Measurements from ENCODE around the gene C2orf80.
A peak's percentile ranks its signal among the peaks of the same experiment; 100 is the strongest.
"Not testable (repeated sequence)": the region's sequence is repeated elsewhere in the genome, so short reads cannot be mapped to it uniquely, and the experiment has no call there.

The C2orf80 gene

DNA sequence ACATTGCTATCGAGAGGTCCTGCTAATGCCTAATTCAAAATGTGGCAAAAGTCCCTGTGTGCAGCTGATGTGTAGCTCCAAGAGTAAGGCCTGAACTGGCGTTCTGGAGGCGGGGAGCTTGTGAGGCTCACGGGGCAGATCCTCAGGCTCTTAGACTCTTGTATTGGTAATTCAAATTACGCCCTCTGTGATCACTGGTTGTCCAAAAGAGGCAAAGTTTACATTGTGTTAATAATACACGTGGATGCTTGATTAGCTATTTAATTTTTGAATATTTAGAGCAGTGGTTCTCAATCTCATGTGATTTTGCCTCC is 14.0 kb downstream of the C2orf80 start:
- no peak for DNase-seq

DNA sequence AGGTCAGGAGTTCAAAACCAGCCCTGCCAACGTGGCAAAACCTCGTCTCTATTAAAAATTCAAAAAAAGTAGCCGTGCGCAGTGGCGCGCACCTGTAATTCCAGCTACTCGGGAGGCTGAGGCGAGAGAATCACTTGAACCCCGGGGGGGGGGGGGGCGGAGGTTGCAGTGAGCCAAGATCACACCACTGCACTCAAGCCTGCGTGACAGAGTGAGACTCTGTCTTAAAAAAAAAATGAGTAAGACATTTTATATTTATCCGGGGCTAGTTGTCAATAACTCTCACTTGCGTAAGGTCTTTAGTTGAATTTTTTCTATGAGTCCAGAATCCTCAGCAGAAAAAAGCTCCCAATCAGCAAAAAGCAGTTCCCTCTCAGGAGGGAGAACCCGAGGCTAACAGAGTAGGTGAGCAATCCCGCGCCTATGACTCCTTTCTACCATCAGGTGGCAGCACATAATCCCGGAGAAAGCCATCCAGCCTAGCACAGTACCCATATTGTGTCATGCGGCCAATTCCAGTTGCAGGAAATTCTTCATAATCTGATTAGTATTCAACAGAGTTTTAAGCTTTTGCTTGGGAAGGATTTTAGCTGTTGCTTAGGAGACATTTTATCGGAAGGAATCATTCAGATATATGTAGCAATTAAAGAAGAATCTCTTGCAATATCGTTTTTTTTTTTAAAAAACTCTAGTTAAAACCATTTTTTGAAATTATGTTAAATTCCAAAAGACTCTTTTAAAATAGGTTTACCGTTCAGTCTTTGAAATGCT is 14.6 kb downstream of the C2orf80 start:
- peak; percentile 40 for DNase-seq

DNA sequence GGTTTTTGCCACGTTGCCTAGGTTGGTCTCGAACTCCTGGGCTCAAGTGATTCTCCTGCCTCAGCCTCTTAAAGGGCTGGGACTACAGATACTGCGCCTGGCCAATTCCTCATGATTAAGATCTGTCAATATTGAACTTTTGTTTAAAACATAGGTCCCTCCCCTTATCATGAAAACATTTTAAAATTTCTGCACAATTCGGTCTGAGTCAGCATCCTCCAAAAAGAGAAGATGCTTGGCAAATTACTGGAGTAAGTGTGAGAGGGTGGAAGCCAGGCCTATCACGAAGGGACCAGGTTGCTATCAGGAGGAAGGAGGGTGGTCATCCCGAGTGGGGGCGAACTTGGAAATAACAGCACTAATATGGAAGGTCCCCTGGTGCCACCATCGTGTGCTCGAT is 15.7 kb downstream of the C2orf80 start:
- DNase-seq, result no peak

DNA sequence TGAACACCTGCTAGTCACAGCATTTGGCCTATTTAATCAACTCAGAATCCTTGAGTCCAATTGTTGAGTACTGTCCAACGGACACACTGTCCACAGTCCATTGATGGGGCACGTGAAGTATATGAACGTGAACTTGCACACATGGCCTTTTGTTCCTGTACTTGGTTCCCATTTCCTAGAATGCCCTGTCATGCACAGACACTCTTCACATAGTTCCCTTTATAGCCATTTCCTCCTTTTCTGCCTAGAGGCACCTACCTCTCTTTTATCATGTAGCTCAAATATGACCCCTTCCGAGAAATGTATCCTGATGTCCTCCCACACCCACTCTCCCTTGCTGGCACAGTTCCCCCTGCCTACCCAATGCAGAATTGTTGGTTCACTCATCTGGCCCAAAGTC is 17.7 kb downstream of the C2orf80 start:
- DNase-seq, result no peak

DNA sequence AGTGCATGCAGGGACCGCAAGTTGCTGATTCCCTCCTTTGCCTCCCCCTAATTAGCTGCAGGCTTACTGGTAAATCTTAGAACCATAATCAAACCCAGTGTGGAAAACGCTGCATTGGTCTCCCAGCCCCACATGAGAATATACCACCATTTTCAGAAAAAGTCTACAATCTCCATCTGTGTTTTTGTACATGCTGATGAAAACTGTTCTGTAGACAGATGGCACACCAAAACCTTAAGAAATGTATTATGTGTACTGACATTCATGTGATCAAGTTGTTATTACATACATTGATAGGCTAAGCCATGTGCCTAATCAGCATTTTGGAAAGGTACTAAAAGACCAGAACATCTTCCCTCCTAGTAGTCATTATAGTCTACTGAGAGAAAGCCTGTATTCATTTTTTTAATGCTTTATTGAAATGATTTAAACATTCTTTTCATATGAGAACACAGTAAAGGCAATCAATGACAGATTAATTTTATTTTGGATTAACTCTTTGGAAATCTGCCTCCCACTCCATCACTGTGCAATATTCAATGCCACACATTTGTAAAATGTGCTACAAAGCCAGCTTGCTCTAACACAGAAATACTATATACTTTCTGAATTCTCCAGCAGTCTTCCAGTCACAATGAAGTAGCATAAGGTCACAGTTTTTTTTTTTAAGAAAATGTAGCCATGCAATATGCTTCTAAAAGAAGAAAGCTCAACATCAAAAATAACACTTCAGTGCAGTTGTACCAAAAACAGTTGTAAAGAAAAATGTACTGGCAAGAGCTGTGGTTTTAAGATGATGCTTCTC is 24.7 kb downstream of the C2orf80 start:
- no peak for DNase-seq

DNA sequence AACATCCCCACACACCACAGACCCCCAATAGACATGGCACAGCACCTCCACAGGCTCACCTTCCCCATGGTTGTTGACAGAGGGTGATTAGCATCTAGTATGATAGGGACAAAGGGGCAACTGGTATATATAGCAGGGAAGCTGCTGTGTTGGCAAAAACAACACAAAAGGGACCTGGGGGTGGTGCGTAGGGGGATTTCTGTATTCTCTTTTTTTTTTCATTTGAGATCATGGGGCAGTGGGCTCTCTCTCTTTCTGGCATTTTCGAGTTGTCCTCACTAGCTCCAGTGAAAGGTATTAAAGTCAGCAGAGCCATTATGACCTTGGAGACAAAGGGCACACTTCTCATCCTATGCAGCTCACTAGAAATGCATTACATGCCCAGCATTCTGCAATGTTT is 26.3 kb downstream of the C2orf80 start, which contains the start of gene CRYGA:
Gene CRYGA, minus strand, starts transcription at position 101 of the 400 bp plus-strand sequence. Its CDS starts 33 bp downstream, at position 68.
- DNase-seq, result no peak

DNA sequence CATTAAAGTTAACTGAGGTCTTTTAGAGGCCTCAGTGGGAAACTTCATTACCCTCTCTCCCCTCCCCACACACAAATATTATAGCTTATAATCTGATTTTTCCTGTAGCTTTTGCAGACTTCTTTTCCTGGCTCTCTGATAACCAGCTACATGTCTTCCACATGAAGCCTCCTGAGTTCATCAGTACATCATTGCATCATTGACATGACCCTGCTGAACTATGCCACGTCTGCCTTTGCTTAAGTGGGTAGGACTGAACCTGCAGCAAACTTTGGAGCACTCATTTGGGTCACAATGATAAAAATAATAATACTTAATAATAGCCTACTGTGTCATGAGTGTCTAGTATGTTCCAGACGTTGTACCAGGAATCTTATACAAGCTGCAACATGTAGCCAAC is 33.4 kb downstream of the C2orf80 start:
- no peak for DNase-seq

DNA sequence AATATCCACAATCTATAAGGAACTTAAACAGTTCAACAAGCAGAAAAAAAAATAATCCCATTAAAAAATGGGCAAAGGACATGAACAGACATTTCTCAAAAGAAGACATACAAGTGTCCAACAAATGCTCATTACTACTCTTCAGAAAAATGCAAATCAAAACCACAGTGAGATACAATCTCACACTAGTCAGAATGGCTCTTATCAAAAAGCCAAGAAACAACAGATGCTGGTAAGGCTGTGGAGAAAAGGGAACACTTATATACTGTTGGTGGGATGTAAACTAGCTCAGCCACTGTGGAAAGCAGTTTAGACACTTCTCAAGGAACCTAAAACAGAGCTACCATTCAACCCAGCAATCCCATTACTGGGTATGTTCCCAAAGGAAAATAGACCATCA is 36.7 kb downstream of the C2orf80 start:
- DNase-seq, result no peak

DNA sequence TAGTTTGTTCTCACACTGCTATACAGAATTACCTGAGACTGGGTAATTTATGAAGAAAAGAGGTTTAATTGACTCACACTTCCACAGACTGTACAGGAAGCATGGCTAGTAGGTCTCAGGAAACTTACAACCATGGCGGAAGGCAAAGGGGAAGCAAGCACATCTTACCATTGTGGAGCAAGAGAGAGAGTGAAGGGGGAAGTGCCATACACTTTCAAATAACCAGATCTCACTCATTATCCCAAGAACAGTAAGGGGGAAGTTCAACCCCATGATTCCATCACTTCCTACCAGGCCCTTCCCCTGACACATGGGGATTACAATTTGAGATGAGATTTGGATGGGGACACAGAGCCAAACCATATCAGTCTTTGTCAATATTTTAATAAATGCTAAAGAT is 38.9 kb downstream of the C2orf80 start:
- no peak for DNase-seq

DNA sequence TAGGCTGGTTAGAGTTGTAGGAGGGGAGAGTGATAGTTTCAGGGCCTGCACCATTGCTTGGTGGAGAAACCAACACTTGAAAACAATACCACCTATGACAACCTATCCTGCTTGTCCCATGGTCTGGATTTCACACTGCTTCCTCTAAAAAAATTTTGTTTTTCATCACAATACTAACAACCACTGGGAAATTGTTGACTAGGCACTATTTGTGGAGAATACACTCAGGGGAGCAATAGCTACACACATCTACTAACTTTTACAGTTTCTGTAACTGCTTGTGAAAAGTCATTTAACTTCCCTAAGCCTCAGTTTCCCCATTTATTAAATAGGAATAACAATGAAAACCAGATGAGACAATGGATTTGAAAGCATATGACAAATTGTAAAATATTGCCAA is 39.7 kb downstream of the C2orf80 start:
- DNase-seq, result no peak

DNA sequence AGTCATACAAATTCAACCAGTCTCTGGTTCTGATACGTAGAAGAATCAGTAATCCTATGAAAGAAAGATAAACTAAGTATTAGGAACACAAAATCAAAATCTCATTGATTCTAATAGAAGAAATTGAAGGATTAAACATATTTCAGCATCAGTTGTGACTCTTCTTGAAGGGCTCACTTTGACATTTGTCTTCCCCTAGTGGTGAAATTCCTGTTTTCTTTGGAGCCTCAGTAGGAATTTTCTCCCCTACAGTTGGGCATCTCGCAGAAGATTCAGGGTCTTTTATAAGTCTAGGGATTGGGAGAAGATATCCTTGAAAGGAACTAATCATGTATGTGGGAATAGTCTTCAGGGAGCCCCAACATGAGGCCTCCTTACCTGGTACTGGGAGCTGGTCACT is 41.0 kb downstream of the C2orf80 start:
- no peak for DNase-seq

DNA sequence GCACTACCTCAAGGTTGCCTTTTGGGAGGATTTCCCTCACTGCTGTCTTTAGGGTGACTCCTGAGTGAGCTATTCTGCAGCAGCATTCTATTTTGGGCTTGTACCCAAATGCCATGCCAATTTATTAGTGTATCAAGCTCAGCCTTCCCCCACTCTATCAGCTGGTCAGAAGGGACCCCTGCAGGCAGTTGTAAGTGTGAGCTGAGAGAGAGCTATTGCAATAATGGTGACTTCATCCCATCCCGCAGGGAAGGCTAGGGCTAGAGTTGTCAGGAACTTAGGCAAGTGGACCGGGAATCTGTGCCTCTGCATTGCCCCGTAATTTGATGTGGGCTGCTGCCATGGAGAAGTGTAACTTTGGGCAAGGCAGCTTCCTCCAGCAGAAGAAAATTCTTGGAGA is 42.1 kb downstream of the C2orf80 start:
- no peak for DNase-seq

DNA sequence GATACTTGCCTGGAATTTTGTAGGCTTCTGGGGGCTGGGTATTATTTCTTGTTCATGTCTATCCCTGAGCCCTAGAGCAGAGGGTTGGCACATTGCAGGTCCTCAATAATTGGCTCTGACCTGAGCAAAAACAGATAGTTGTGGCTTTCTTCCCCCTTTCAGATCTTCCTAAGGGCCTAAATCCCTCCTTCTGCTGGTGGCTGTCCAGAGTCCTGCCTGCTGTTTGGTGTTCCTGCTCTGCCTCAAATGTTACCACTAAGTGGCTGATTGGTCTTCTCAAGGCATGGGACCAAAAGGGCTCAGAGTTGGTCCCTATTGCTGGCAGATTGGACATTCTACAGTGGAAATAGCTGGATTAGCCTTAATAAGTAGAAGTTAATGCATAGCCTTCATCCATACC is 42.8 kb downstream of the C2orf80 start:
- DNase-seq, result no peak

DNA sequence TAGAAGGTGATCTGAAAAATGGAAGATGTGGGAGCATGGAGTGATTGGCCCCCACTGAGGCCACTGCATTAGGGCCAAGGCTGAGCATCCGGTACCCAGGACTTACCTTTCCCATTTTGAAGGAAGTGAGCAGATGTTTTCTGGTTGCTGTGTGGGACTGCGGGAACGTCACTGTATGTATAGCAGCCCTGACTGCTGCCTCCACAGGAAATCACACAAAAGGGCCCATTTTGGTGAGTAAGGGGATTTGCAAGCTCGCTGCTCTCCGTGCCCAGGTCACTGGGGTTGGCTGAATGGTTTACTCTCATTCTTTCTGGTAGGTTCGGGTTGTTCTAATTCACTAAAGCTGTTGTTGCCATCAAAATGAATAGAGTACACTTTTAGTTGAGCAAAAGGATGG is 43.8 kb downstream of the C2orf80 start, which contains the start of gene CRYGB:
Gene CRYGB, minus strand, starts transcription at position 153 of the 400 bp plus-strand sequence. Its CDS starts 38 bp downstream, at position 115.
- no peak for DNase-seq

DNA sequence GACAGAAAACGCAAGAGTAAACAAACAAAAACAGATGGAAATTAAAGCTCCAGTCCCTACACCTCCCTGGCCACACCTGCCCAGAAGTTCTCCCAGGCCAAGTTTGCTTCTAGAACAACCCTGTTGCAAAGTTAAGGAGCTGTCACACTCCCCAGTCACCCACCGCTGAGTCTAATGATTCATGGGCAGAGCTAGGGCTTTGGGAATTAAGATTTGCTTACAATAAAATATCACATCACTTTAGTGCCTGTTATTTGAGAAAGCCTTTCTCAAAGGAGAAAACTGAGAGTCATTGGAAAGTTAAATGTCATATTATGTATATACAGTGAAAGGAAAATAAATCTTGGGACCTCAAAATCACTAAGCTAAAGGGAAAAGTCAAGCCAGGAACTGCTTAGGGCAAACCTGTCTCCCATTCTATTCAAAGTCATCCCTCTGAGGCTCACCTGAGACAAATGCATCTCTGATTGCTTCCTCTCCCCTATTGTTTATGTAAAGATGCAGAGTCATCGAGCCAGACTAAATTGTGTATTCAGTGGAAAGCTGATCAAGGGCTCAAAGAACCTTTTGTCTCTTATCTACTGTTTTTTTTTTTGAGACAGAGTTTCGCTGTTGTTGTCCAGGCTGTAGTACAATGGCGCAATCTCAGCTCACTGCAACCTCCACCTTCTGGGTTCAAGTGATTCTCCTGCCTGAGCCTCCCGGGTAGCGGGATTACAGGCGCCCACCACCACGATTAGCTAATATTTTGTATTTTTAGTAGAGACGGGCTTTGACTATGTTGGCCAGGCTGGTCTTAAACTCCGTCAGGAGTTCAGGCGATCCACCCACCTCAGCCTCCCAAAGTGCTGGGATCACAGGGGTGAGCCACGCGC is 46.7 kb downstream of the C2orf80 start:
- DNase-seq, result no peak

DNA sequence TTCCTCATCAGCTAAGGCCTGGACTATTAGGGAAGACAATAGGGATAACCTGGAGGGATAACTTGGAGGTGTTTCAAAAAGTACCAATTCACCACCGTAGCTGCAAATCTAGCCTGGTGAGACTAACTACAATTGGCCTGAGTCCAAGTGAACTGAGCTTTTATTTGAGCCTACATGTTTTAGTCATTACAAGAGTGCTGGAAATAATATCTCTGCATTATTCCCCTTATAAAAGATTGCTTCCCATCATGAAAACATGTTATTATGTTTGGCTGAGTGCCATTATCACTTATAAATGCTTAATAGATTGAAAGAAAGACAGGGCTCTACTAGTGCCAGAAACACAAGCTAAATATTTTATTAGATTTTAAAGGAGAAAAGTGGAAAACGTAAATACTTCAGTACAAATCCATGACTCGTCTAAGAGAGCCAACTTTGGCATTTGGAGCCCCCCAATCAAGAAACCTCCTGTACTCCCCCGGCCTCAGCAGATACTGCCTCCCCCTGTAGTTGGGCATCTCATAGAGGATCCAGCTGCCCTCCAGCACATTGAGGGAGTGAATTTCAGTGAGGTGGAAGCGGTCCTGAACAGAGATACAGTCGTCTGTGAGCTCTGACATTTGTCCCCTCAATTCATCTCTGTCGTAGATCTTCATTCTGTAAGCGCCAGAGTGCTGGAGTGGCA is 47.4 kb downstream of the C2orf80 start:
- no peak for DNase-seq

DNA sequence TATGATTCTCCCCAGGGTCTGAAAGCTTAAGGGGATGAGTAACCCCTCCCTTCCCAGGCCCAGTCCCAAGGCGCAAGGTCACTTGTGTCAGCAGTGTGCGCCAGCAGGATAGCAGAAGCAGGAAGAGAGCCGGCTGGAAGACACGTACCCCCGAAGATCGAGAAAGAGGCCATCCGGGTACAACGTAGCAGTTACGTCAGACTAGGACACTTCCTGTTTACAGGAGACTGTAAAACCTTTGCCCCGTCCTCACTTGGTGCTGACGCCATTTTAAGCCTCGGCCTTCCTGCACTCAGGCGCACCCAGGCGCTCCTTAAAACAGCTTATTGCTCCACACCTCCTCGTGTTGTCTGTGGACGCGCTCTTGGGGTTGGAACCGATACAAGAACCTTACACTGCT is 50.4 kb downstream of the C2orf80 start:
- no peak for DNase-seq

DNA sequence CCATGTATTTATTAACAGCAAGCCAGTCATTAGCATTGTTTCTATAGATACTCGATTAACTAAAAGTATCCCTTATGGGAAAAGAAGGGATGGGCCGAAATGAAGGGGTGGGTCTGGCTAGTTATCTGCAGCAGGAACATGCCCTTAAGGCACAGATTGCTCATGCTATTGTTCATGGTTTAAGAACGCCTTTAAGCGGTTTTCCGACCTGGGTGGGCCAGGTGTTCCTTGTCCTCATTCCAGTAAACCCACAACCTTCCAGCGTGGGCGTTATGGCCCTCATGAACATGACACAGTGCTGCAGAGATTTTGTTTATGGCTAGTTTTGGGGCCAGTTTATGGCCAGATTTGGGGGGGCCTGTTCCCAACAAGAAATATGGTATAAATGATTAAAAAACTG is 51.5 kb downstream of the C2orf80 start:
- DNase-seq, result not testable (repeated sequence)

DNA sequence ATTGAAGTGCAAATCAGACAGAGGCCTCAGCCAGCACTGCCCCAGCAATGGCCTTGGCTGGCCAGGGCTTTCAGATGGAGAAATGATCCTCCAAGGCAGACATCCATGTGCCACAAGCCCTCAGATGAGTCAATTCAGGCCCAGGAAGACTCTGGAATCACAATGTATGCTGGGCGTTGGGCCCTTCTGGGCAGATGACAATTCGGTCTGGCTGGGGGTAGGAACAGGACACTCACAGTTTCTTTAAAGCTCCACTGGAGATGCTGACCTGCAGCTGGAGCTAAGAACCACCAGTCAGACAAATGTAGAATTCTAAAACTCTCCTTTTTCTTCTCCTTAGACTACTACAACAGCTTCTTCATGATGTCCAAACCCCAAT is 53.1 kb downstream of the C2orf80 start:
- DNase-seq, result no peak

DNA sequence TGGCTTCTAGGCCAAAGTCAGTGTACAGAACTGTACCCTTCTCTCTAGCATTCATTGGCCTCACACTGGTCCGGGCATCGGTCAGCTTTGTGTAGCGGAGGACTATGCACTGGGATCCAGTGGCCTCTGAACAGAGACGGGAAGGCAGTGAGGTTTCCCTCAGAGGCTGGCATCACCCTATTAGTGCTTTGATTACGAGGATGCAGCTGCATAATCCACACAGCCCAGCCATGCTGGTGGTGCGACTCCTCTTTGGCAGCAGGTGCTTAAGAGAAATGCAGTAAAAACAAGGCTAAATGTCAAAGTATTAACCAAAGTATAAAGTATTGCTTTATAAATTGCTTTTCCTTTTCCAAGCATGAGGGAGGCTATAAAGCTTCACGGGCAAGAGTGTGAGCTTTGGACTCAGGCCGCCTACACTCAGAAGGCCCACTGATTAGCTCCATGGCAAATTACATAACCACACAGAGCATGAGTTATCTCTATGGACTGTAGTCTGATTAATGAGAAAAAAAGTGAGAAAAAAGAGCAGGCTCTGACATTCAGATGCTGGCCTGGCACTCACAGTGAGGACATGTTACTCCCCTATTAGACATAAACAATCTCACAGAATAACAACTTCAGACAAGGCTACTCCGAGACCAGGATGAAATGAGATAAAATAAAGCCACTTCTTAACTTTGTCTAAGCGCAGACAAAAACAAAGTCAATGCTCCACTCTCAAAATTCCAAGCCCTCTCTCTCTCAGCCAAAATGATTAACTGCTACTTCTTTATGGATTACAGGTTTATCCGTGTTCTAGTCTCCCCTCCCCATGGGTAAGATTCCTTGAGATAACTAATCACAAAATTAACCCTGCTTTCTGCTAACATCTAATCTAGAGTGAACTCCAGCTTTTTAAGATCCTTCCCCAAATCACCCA is 53.8 kb downstream of the C2orf80 start:
- DNase-seq, result no peak

DNA sequence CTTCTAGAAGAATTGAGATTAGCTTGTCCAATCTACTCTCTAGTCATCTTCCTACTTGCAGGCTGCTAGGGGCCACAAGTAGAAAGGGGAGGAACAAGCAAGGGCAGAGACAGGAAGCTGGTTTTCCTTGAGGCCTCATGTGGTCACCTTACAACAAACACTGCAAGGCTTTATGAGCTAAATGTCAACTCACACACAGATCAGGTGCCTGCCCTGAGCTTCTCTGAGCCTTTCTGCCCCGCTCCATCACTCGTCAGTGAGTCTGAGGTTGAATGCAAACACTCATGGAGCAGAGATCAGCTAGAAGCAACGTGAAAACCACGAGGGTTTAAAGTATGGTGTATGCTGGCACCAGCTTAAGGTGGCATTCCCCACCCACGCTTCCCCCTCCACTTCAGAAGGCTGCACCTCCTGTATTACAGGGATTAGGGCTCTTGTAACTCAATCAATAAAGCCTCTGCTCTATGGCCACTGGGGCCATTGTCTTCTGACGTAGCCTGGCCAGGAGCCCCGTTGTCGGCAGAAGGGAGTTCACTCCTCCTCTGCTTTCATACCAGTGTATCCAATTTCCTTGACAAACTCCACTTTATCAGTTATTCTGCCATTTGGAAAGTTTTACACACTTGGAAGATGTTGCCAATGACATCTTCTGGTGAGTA is 54.8 kb downstream of the C2orf80 start:
- no peak for DNase-seq
